Mesothelial cell of epicardium (in vitro differentiated cells): ENCODE results near the gene OR1Q1. TPM values are rescaled to one million over a fixed set of nuclear protein-coding genes. Genes with fewer than 3 reads are reported as not detected.

Experiments used
- DNase-seq, 2 experiments: peaks; one replicate each; pipeline ENCODE4 v3.0.0; 2021; ENCODE audit warnings: low spot score in 2 of 2; ENCODE audit not compliant: unreplicated experiment in 2 of 2
- H3K27ac Mint-ChIP-seq: 2 replicates; pipeline ENCODE4 v1.8.0; 2021; ENCODE audit warnings: mixed read lengths
- H3K27me3 Mint-ChIP-seq: 2 replicates; pipeline ENCODE4 v1.8.0; 2021; ENCODE audit warnings: low read depth, mixed read lengths
- H3K36me3 Mint-ChIP-seq: 2 replicates; pipeline ENCODE4 v1.8.0; 2021; ENCODE audit warnings: mixed read lengths
- H3K4me1 Mint-ChIP-seq: 2 replicates; pipeline ENCODE4 v1.8.0; 2021; ENCODE audit warnings: mixed read lengths
- H3K4me3 Mint-ChIP-seq: 2 replicates; pipeline ENCODE4 v1.8.0; 2021; ENCODE audit warnings: mild to moderate bottlenecking, moderate library complexity, mixed read lengths
- H3K9me3 Mint-ChIP-seq: 2 replicates; pipeline ENCODE4 v1.8.0; 2021; ENCODE audit warnings: mixed read lengths
- total RNA-seq: library from RNA; stranded (reverse); gene quantifications from 3 replicates; pipeline ENCODE4 v1.2.1, GENCODE V29; 2021
- TF ChIP-seq, protein P1 (sequence below): fragments of 200-600 bp; sonication (generic); IDR thresholded peaks from one replicate; pipeline ENCODE4 v1.5.0; 2021; ENCODE audit warnings: antibody characterized with exemption; ENCODE audit not compliant: unreplicated experiment

OR1Q1 gene
- total RNA-seq, 1 donor from 2014 or later = not detected

DNA sequence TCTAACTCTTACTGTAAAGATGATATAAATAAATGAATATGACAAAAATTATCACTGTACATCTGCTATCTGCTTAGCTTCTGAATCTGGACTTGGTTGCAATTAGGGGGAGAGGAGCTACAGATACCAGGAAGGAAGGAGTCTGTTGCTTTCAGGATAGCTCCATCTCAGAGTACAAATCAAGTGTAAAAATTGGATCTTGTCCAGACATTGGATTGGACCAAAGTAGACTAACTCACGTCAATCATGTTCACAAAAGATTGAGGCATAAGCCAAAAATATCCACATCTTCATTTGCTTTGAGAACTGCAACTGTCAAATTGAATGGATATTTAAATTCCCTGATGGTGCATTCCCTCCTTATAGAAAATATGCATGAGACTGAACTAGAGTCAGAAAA lies 8.8 kb upstream of the OR1Q1 start:
- Mint-ChIP-seq H3K4me1 (no peaks in the 10 kb centered on the region), H3K4me3 (no peak overlapping the region), H3K27me3 (no peaks in the 10 kb centered on the region), H3K36me3 (no peaks in the 10 kb centered on the region), H3K27ac (no peak overlapping the region), H3K9me3 (peaks cover 66% of the 10 kb centered on the region)
- no peak for DNase-seq
- TF ChIP-seq, protein P1, sequence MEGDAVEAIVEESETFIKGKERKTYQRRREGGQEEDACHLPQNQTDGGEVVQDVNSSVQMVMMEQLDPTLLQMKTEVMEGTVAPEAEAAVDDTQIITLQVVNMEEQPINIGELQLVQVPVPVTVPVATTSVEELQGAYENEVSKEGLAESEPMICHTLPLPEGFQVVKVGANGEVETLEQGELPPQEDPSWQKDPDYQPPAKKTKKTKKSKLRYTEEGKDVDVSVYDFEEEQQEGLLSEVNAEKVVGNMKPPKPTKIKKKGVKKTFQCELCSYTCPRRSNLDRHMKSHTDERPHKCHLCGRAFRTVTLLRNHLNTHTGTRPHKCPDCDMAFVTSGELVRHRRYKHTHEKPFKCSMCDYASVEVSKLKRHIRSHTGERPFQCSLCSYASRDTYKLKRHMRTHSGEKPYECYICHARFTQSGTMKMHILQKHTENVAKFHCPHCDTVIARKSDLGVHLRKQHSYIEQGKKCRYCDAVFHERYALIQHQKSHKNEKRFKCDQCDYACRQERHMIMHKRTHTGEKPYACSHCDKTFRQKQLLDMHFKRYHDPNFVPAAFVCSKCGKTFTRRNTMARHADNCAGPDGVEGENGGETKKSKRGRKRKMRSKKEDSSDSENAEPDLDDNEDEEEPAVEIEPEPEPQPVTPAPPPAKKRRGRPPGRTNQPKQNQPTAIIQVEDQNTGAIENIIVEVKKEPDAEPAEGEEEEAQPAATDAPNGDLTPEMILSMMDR = no peak

DNA sequence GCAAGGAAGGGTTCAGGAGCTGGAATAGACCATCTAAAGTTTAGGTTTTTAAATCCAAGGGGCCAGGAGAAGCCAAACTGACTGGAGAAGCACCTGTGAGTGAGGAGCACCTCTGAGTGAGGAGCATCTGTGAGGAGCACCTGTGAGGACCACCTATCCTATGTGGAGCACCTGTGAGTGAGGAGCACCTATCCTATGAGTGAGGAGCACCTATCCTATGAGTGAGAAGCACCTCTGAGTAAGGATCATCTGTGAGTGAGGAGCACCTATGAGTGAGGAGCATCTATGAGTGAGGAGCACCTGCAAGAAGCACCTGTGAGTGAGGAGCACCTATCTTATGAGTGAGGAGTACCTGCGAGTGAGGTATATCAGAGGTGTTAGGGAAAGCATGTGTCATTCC lies 8.0 kb upstream of the OR1Q1 start:
- no peaks in the 10 kb centered on the region for H3K27me3 Mint-ChIP-seq
- H3K4me3 Mint-ChIP-seq = no peak overlapping the region
- no peak for DNase-seq
- H3K9me3 Mint-ChIP-seq = peaks cover 67% of the 10 kb centered on the region
- TF ChIP-seq, protein P1 = no peak
- no peak overlapping the region for H3K27ac Mint-ChIP-seq
- H3K4me1 Mint-ChIP-seq = no peaks in the 10 kb centered on the region
- H3K36me3 Mint-ChIP-seq = no peaks in the 10 kb centered on the region

DNA sequence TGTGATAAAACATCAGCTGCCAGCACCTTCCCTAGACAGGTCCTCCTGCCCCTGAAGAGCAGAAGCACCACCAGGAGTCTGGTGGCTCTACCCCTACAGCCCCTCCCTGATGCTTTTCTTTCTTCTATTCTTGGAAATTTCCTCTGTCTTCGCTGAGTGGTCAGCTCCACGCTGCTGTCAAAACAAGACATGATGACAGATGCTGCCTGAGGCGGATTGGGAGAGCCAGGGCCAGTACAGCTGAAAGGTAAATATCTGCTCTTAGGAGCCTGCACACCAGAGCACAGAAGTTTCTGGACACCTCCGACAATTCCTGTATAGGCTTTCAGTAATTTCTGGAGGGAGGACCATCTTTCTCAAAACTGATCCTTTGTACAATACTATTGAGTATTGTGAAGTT lies 4.7 kb upstream of the OR1Q1 start:
- TF ChIP-seq, protein P1 = no peak
- Mint-ChIP-seq H3K4me3 (no peak overlapping the region), H3K27ac (no peak overlapping the region), H3K9me3 (peaks cover 67% of the 10 kb centered on the region), H3K4me1 (no peaks in the 10 kb centered on the region), H3K36me3 (no peaks in the 10 kb centered on the region), H3K27me3 (no peaks in the 10 kb centered on the region)
- no peak for DNase-seq

DNA sequence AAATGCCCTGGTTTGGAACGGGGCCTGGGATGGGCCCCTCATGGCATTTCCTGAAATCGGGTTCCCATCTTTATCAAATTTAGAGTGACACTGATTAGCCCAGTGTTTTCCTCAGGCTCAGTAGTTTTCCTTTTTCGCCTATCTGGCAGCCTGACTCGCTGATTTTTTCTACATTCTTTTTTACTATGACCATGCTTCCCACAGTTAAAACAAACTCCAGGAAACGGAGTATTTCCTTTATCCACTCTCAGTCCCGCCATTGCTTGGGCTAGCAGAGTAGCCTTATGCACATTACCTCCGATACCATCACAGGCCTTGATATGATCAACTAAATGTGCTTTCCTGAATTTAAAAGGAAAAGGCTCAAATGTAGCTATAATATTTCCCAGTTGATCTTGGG lies 5.5 kb downstream of the OR1Q1 start:
- Mint-ChIP-seq H3K4me1 (no peaks in the 10 kb centered on the region), H3K27me3 (no peaks in the 10 kb centered on the region), H3K9me3 (peaks cover 73% of the 10 kb centered on the region), H3K36me3 (no peaks in the 10 kb centered on the region), H3K27ac (no peak overlapping the region), H3K4me3 (no peak overlapping the region)
- DNase-seq = no peak
- TF ChIP-seq, protein P1 = no peak

DNA sequence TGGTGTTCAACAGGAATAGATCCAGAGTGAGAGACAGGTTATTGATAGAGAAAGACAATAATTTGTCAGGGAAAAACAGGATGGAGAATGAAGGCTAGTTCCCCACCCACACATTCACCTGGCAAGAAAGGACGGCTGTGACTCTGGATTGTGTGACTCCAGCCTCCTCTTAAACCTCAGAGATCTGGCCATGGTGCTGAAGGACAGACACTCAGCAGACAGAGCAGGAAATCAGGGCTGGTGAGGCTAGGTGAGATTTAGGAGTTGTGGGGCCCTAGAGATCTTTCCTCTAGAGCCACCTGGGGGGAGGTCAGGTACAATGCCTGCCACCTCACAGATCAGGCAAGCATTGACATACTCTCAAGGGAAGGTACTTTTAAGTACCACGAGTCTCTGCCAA lies 27.7 kb downstream of the OR1Q1 start:
- H3K4me3 Mint-ChIP-seq = no peak overlapping the region
- TF ChIP-seq, protein P1 = no peak
- H3K9me3 Mint-ChIP-seq = peaks cover 79% of the 10 kb centered on the region
- H3K36me3 Mint-ChIP-seq = no peaks in the 10 kb centered on the region
- no peaks in the 10 kb centered on the region for H3K4me1 Mint-ChIP-seq
- no peak for DNase-seq
- H3K27ac Mint-ChIP-seq = no peak overlapping the region
- H3K27me3 Mint-ChIP-seq = no peaks in the 10 kb centered on the region

DNA sequence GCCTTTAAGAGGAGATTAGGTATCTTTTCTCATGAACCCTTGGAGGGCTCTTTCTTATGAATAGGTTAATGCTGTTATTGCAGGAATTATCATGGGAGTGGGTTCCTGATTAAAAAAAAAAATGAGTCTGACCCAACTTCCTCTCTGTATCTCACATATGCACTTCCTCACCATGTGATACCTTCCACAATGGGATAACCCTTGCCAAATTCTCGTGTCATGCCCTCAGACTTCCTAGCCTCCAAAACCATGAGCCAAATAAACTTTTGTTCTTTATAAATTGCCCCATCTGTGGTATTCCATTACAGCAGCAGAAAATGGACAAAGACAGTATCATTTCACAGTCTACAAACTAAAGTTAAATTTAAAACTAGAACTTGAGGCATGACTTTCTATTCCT lies 41.8 kb downstream of the OR1Q1 start:
- no peaks in the 10 kb centered on the region for H3K27me3 Mint-ChIP-seq
- DNase-seq = no peak
- no peaks in the 10 kb centered on the region for H3K36me3 Mint-ChIP-seq
- H3K9me3 Mint-ChIP-seq = peaks cover 73% of the 10 kb centered on the region
- H3K27ac Mint-ChIP-seq = no peak overlapping the region
- TF ChIP-seq, protein P1 = no peak
- no peaks in the 10 kb centered on the region for H3K4me1 Mint-ChIP-seq
- H3K4me3 Mint-ChIP-seq = no peak overlapping the region
